ENCODE results near the gene ZNF408.
A peak's percentile ranks its signal among the peaks of the same experiment; 100 is the strongest.
"Not testable (repeated sequence)": the region's sequence is repeated elsewhere in the genome, so short reads cannot be mapped to it uniquely, and the experiment has no call there.

The ZNF408 gene

GRCh38 chr11:46666516-46666915, 34.3 kb upstream of the ZNF408 start:
- Histone ChIP-seq H3K4me1 (ENCODE audit: control insufficient read depth in 1 of 2, insufficient read depth in 1 of 2, low read depth in 1 of 2, low read length in 1 of 2) (peaks cover 19 to 22% of the 10 kb centered on the region in 2 experiments), H3K4me3 (ENCODE audit: low read depth in 1 of 2, low read length in 1 of 2) (no peak overlapping the region), H3K27ac (peak overlapping the region; percentile 23), H3K36me3 (peaks cover 85% of the 10 kb centered on the region), H3K27me3 (no peaks in the 10 kb centered on the region), H3K9me3 (no peaks in the 10 kb centered on the region)
- no peak for TF ChIP-seq CTCF (IDR thresholded peaks at IDR 0.05)

GRCh38 chr11:46667043-46667481, 33.8 kb upstream of the ZNF408 start:
- Histone ChIP-seq H3K27ac (peak overlapping the region; percentile 20), H3K27me3 (no peaks in the 10 kb centered on the region), H3K4me3 (ENCODE audit: low read depth in 1 of 2, low read length in 1 of 2) (no peak overlapping the region), H3K36me3 (peaks cover 80% of the 10 kb centered on the region), H3K4me1 (ENCODE audit: control insufficient read depth in 1 of 2, insufficient read depth in 1 of 2, low read depth in 1 of 2, low read length in 1 of 2) (peaks cover 24 to 27% of the 10 kb centered on the region in 2 experiments), H3K9me3 (no peaks in the 10 kb centered on the region)
- no peak for TF ChIP-seq CTCF (IDR thresholded peaks at IDR 0.05)

- TF ChIP-seq CTCF (IDR thresholded peaks at IDR 0.05) = no peak
- peaks cover 40 to 42% of the 10 kb centered on the region in 2 experiments for H3K4me1 ChIP-seq (ENCODE audit: control insufficient read depth in 1 of 2, insufficient read depth in 1 of 2, low read depth in 1 of 2, low read length in 1 of 2)
- no peaks in the 10 kb centered on the region for H3K27me3 ChIP-seq
- H3K27ac ChIP-seq = peak overlapping the region; percentile 96
- H3K4me3 ChIP-seq (ENCODE audit: low read depth in 1 of 2, low read length in 1 of 2) = no peak overlapping the region
- peaks cover 66% of the 10 kb centered on the region for H3K36me3 ChIP-seq
- H3K9me3 ChIP-seq = no peaks in the 10 kb centered on the region
These were observed 32.2 kb upstream of the ZNF408 start for GRCh38 chr11:46668480-46669085.

GRCh38 chr11:46669711-46670139, 31.1 kb upstream of the ZNF408 start:
- Histone ChIP-seq H3K27me3 (no peaks in the 10 kb centered on the region), H3K4me3 (ENCODE audit: low read depth in 1 of 2, low read length in 1 of 2) (no peak overlapping the region), H3K9me3 (no peaks in the 10 kb centered on the region), H3K36me3 (peaks cover 55% of the 10 kb centered on the region), H3K27ac (peak overlapping the region; percentile 96), H3K4me1 (ENCODE audit: control insufficient read depth in 1 of 2, insufficient read depth in 1 of 2, low read depth in 1 of 2, low read length in 1 of 2) (peaks cover 51 to 54% of the 10 kb centered on the region in 2 experiments)
- TF ChIP-seq CTCF (IDR thresholded peaks at IDR 0.05) = peak; percentile 36

- Histone ChIP-seq H3K4me3 (ENCODE audit: low read depth in 1 of 2, low read length in 1 of 2) (peak overlapping the region in 1 of 2 experiments; percentile 12), H3K27ac (peak overlapping the region; percentile 96), H3K36me3 (peaks cover 47% of the 10 kb centered on the region)
These were observed 30.3 kb upstream of the ZNF408 start for GRCh38 chr11:46670521-46670920.

GRCh38 chr11:46671958-46672315, 28.9 kb upstream of the ZNF408 start:
- Histone ChIP-seq H3K36me3 (peaks cover 32% of the 10 kb centered on the region), H3K4me3 (ENCODE audit: low read depth in 1 of 2, low read length in 1 of 2) (peak overlapping the region in 1 of 2 experiments; percentile 22), H3K27me3 (no peaks in the 10 kb centered on the region), H3K9me3 (no peaks in the 10 kb centered on the region), H3K27ac (peak overlapping the region; percentile 96), H3K4me1 (ENCODE audit: control insufficient read depth in 1 of 2, insufficient read depth in 1 of 2, low read depth in 1 of 2, low read length in 1 of 2) (peaks cover 73 to 76% of the 10 kb centered on the region in 2 experiments)
- no peak for TF ChIP-seq CTCF (IDR thresholded peaks at IDR 0.05)

More at GRCh38 chr11:46670521-46670920, 30.3 kb upstream of the ZNF408 start:
- peaks cover 59 to 62% of the 10 kb centered on the region in 2 experiments for H3K4me1 ChIP-seq (ENCODE audit: control insufficient read depth in 1 of 2, insufficient read depth in 1 of 2, low read depth in 1 of 2, low read length in 1 of 2)
- not testable (repeated sequence) for H3K27me3 ChIP-seq, H3K9me3 ChIP-seq

Data from neutrophil (primary cell).